ENCODE measurements around the gene HIVEP1.

The HIVEP1 gene

GRCh38 chr6:12039540-12040459 is 27.7 kb downstream of the HIVEP1 start:
- DNase-seq (ENCODE audit: low read depth), result no peak
- no peak overlapping the region for H3K4me3 ChIP-seq (ENCODE audit: low read depth, low read length)
- TF ChIP-seq, protein P1, sequence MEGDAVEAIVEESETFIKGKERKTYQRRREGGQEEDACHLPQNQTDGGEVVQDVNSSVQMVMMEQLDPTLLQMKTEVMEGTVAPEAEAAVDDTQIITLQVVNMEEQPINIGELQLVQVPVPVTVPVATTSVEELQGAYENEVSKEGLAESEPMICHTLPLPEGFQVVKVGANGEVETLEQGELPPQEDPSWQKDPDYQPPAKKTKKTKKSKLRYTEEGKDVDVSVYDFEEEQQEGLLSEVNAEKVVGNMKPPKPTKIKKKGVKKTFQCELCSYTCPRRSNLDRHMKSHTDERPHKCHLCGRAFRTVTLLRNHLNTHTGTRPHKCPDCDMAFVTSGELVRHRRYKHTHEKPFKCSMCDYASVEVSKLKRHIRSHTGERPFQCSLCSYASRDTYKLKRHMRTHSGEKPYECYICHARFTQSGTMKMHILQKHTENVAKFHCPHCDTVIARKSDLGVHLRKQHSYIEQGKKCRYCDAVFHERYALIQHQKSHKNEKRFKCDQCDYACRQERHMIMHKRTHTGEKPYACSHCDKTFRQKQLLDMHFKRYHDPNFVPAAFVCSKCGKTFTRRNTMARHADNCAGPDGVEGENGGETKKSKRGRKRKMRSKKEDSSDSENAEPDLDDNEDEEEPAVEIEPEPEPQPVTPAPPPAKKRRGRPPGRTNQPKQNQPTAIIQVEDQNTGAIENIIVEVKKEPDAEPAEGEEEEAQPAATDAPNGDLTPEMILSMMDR (IDR thresholded peaks at IDR 0.05; ENCODE audit: low read depth, low read length, missing control alignments), result no peak

- DNase-seq (ENCODE audit: low read depth), result peak; percentile 67
- TF ChIP-seq, protein P1 (IDR thresholded peaks at IDR 0.05; ENCODE audit: low read depth, low read length, missing control alignments), result no peak
- H3K4me3 ChIP-seq (ENCODE audit: low read depth, low read length), result peak overlapping the region; percentile 6
These were observed 35.2 kb downstream of the HIVEP1 start for GRCh38 chr6:12047304-12047703.

GRCh38 chr6:12047792-12048432 is 35.8 kb downstream of the HIVEP1 start:
- TF ChIP-seq, protein P1 (IDR thresholded peaks at IDR 0.05; ENCODE audit: low read depth, low read length, missing control alignments), result no peak
- H3K4me3 ChIP-seq (ENCODE audit: low read depth, low read length), result peak overlapping the region; percentile 6; the same call in 1 of the 2 replicates
- no peak for DNase-seq (ENCODE audit: low read depth)

DNA sequence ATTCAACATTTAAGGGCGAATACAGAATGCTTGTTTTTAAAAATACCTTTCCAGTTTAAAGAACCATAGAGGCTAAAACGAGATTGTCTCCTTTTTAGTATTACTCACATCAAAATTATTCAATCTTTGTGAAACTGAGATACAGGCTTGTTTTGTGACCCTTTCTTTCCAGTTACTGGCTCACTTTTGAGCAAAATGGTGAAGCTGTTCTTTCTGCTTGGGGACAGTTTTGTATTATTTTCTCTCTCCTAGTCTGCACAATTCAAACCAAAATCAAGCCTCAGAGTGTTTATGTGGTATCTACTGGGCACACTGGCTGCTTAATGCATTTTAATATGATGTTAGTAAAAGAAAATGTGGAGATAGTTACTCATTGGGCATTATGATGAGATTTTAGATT is 36.5 kb downstream of the HIVEP1 start:
- DNase-seq (ENCODE audit: low read depth), result no peak
- TF ChIP-seq, protein P1 (IDR thresholded peaks at IDR 0.05; ENCODE audit: low read depth, low read length, missing control alignments), result no peak
- H3K4me3 ChIP-seq (ENCODE audit: low read depth, low read length), result no peak overlapping the region; the same call in 1 of the 2 replicates

GRCh38 chr6:12049165-12049564 is 37.1 kb downstream of the HIVEP1 start:
- TF ChIP-seq, protein P1 (IDR thresholded peaks at IDR 0.05; ENCODE audit: low read depth, low read length, missing control alignments), result no peak
- H3K4me3 ChIP-seq (ENCODE audit: low read depth, low read length), result no peak overlapping the region; the same call in 1 of the 2 replicates
- DNase-seq (ENCODE audit: low read depth), result no peak

- H3K4me3 ChIP-seq (ENCODE audit: low read depth, low read length), result peak overlapping the region; percentile 29
- peak; percentile 87 for DNase-seq (ENCODE audit: low read depth)
- TF ChIP-seq, protein P1 (IDR thresholded peaks at IDR 0.05; ENCODE audit: low read depth, low read length, missing control alignments), result no peak
These were observed 39.8 kb downstream of the HIVEP1 start for GRCh38 chr6:12051861-12052368.
